CD4-positive, alpha-beta T cell treated with Interleukin-6 at 100 ng/mL for 8 hours (primary cell): ENCODE data around the gene EHMT1.

Source experiments
- DNase-seq: peaks from one replicate; pipeline ENCODE4 v3.0.0-alpha.2; 2020; ENCODE audit warnings: mixed read lengths, low spot score

The EHMT1 gene

DNA sequence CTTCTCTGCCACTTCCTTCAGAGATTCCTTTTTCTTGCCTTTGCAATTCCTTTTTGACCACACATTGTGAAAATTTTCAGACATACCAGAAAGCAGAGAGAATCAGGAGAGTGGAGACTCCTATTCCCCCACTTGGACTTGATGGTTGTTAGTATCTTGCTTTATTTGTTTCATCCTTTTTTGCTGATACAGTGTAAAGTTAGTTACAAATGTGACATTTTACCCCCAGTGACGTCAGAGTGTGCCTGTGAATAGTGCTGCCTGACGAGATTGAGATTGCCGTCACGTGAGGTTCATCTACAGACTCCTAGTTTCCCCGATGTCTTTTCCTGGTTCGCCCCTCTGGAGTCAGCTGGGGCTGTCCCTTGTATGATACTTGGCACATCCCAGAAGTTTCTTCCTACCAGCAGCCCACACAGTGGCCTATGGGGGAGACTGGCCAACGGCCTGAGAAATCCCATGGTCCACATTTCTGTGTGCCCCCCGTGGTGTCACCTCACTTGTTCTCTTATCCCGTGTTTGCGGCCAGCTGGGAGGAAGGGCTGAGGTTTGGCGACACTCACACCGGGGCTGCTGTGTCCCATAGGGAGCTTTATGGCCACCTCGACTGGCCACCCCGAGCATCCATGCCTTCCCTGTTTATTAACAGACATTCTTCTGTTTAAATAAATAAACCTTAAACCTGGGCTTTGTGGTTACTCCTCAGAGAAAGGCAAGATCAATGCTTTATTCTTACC, 210.6 kb downstream of the EHMT1 start:
- no peak for DNase-seq

DNA sequence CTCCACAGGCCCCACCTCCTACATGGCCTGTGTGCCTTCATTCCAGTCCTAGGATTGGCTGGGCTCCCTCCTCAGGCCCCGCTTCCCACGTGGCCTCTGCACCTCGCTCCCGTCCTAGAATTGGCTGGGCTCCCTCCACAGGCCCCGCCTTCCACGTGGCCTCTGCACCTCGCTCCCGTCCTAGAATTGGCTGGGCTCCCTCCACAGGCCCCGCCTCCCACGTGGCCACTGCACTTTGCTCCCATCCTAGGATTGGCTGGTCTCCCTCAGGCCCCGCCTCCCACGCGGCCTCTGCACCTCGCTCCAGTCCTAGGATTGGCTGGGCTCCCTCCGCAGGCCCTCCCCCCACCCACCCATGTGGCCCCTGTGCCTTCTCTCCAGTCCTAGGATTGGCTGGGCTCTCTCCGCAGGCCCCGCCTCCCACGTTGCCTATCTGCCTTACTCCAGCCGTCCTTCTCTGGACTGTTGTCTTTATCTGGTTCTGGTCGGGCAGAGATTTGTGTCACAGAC, 213.4 kb downstream of the EHMT1 start:
- no peak for DNase-seq

DNA sequence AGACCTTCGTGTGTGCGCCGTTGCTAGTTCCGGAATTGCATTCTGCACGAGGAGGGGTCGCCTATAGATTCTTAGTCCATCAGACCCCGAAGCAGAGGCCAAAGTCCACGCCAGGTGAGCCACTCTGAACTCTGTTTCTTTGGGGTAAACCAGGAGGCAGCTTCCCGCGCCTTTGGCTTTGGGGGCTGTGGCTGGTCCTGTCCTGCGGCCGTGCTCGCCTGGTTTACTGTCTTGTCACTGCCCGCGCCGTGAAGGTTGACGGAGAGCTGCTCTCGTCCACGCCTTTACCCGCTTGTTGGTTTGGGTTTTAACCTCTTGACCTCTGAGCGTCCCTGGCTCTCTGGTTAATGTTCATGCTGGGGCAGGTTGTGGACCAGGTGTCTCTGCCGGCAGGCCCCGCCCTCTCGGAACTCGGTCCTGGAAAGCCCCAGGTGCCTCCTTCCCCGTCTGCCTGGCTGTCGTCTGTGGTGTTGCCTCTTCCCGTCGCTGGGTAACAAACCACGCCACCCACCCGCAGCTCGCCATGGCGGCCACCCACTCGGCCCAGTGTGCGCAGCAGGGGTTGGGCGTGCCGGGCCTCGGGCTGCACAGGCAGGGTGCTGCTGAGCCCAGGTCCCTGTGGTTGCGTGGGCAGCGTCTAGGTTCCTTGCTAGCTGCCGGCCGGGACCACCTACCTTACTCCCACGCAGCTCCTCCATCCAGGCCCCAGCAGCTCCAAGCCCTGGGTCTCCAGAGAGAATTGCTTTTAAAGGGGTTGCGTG, 214.2 kb downstream of the EHMT1 start:
- DNase-seq, result no peak

DNA sequence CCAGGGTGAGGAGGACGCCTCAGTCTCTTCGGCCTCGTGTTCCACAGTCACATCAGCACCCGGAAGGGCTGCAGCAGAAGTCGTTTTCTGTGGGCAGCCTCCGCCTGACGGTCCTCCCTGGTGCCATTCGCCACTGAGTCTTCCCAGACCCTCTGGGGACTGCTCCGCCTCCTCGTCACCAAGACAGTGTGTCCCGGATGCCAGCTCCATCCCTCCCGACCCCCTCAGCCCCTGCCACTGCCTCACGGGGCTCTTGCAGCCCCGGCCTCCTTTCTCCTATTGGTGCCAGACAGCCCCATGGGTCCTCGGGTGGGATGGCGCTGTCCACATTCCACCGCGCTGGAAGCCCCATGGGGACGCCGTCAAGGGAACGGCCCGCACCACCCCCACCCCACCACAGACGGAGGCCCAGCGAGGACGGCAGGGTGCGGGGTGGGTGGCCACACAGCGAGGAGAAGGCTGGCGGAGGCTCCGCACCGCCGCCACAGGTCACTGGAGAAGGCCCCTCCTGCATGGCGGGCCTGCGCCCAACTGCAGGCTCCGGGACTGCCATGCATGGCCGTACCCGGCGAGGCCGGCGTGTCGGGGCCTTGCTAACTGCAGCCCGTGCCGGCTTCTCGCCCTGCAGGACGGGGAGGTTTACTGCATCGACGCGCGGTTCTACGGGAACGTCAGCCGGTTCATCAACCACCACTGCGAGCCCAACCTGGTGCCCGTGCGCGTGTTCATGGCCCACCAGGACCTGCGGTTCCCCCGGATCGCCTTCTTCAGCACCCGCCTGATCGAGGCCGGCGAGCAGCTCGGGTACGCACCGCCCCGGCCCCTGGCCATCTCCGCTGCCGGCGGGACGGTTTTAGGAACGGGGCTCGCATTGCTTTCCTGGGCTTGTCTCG, 215.2 kb downstream of the EHMT1 start:
- DNase-seq, result no peak

DNA sequence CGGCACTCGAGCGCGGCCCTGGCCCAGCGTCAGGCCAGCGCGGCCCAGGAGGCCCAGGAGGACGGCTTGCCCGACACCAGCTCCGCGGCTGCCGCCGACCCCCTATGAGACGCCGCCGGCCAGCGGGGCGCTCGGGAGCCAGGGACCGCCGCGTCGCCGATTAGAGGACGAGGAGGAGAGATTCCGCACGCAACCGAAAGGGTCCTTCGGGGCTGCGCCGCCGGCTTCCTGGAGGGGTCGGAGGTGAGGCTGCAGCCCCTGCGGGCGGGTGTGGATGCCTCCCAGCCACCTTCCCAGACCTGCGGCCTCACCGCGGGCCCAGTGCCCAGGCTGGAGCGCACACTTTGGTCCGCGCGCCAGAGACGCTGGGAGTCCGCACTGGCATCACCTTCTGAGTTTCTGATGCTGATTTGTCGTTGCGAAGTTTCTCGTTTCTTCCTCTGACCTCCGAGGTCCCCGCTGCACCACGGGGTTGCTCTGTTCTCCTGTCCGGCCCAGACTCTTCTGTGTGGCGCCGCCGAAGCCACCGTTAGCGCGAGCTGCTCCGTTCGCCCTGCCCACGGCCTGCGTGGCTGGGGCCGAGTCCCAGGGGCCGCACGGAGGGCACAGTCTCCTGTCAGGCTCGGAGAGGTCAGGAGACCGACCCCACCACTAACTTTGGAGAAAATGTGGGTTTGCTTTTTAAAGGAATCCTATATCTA, 216.2 kb downstream of the EHMT1 start:
- DNase-seq, result no peak

DNA sequence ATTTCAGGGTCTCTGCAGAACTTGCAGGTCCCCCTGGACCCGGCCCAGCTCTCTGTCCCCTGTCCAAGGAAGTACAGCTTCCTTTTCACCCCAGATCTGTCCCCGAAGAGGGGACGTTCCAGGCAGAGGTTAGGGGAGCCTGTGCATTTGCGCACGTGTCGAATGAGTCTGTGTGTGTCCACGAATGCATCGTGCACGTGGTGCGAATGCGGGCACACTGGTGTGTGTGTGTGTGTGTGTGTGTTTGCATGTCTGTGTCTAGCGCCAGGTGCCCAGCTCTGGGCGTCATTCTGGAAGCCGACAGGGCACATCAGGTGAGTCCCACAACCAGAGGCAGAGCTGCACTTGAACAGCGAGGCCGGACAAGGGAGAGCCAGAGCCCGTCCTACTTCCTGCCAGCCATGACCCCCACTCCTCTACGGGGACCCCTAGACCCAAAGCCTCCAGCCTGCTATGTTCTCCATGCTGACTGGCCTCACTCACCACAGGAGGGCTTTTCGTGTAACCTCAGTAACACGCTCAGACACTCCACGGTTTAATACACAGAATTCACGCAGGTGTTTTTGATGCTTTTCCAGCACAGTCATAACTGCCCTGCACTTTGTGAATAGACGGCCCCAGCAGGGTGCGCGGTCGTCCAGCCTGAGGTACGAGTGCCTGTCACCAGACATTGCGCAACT, 217.5 kb downstream of the EHMT1 start:
- DNase-seq, result no peak

DNA sequence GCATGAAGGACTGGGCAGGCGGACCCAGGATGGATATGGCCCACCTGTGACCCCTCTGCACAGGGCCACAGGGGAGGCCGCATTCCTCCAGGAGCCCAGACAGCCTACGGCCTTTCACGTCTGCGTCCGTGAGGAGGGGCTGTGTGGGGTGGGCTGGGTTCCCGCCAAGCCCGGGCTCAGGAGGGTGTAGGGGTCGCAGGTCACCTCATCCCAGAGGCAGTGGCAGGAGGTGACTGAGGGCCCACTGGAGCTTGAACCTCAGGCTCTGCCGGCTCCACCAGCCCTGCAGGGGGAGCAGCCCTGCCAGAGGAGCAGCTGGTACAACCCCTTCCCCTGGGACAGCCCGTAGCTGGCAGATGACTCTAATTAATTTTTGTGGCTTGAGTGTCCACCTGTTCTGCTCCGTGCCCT, 218.0 kb downstream of the EHMT1 start:
- DNase-seq, result no peak

DNA sequence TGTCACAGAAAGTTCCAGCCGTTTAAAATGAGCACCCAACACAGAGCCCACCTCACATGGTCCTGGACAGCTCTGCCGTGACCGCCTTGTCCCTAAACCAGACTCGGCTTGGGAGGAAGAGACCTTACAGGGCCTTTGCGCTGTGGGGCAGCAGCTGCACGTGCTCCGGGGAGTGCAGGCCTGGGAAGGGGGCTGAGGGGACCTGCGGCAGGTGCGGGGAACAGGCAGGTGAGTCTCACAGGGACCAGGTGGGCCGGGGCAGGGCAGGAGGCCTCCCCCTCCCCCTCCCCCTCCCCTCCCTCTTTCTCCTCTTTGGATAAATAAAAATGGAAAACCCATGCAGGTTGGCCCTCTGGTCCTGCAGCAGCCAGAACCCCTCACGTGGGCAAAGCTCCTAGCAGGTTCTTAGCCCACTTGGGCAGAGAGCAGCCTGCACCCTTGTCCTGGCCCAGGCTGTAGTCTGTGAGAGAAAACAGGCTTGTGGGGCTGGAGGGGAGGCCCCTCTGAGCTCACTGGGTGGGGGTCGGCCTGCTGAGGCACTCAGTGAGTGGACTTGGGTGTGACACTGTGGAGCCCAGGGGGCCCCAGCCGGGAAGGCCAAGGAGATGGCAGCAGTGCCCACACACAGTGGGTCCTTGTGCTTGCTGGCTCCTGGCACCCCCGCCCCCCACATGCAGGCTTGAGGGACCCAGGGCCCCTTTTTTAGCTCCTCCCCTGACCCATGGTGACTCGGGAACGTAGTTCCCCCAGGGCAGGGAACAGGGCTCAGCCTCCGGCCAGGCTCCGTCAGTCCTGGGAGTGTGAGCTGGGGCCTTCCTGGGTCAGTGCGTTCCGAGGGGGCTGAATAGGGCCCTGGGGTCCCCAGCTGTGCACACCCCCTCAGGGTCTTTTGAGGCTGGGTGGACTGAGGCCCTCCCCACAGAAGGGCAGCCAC, 218.8 kb downstream of the EHMT1 start:
- DNase-seq, result no peak

DNA sequence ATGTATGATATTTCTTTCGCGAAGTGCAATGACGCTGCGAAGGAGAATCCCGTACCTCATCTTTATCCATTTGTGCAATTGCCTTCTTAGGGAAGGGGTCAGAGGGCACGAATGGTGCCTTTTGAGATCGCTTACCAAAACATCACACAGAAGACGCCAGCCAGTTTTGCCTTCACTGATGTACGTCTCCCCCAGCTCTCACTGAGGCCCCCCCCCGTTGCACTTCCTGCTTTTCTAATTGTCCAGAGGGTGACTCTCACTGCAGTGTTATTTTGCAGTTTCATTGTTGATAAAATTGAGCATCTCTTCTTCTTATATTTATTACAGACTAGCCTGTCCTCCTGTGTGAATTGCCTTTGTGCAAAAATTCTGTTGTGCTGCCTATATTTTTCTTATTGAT, 219.8 kb downstream of the EHMT1 start:
- no peak for DNase-seq

DNA sequence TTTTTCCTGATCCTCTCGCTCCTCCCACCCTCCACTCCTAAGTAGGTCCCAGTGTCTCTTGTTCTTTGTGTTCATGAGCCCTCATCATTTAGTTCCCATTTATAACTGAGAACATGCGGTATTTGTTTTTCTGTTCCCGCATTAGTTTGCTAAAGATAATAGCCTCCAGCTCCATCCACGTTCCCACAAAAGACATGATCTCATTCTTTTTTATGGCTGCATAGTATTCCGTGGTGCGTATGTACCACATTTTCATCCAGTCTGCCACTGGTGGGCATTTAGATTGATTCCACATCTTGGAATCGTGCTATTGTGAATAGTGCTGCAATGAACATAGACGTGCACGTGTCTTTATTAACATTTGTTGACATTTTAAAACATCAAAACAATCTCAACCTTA, 224.6 kb downstream of the EHMT1 start:
- DNase-seq, result no peak

DNA sequence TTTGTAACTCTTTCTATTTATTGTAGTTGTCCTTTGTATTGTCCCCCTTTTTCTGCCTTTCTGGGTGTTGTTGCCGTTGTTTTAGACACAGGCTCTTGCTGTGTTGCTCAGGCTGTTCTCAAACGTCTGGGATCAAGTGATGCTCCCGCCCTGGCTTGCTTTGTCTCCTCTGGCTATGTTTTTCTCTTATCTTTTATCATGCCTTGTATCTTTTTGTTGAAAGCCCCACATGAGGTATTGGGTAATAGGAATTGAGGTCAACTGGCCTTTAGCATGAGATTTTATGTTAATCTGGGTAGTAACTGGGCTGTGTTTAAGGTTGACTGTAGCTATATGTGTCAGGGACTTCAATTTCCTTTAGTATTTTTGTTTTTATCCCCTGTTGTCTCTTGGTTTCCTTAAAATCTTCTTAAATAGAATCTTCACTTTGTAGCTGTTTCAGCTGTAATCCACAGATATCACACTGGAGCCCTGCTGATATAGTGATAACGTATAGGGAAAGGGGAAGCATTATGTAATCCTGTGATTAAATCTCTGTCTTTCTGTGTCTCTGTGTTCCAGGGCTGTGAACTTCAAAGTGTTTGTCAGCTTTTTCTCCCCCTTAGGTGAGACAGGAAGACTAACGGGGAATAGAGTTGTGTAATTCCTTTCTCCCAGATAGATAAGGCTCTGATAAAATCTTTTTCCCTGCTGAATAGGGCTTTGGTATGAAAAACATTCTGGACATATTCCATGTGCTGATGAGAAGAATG, 232.9 kb downstream of the EHMT1 start:
- no peak for DNase-seq

DNA sequence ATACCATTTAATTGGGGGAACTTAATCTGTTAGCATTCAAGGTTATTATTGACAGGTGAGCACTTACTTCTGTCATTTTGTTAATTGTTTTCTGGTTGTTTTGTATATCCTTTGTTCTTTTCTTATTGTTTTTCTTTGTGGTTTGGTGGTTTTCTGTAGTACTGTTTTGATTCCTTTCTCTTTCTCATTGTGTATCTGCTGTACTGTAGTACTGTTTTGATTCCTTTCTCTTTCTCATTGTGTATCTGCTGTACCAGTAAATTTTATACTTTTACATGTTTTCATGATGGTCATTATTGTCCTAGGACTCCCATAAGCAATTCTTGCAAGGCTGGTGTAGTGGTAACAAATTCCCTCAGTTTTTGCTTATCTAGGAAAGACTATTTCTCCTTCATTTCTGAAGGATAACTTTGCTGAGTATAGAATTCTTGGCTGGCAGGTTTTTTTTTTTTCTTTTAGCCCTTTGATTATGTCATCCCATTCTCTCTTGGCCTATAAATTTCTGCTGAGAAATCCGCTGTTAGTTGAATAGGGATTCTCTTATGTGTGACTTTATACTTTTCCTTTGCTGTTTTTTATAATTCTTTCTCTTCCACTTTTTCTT, 234.7 kb downstream of the EHMT1 start:
- no peak for DNase-seq

DNA sequence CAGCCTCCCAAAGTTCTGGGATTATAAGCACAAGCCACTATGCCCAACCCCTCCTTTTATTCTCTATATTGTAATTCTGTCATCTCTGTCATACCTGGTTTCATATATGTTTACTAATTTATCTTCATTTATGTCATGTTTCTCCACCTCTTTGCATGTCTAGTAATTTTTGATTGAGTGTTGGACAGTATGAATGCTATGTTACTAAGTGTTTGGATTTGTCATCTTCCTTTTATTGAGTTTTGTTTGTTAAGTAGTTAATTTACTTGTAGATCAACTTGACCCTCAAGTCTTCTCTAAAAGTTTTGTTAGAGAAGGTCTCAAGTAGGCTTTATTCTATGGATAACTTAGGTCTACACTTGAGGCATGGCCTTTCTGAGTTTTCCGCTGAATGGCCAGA, 241.6 kb downstream of the EHMT1 start:
- DNase-seq, result no peak

DNA sequence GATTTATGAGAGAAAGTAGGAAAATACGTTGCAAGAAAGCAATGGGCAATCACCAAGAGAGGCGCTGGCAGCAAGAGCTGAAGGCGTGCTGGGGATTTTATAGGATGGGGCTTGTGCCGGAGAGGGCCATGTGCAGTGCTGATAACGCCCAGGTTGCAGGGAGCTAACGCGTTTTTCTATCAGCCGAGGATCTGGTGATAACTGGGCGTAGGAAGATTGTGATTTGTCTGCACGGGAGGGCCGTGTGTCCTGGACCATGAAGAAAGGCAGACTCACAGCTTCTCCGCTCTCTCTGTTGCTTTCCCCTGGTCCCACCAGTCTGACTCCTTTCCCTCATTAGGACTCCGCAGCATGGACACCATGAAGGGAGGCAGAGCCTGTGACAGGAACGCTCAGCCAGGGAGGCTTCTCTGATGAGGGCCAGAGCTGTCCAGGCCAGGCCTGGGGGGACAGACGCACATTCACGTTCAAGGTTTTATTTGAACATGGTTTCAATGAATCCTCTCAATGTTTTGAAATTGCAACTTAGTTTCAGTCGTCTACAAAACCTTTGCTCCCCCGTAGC, 246.9 kb downstream of the EHMT1 start:
- DNase-seq, result no peak

DNA sequence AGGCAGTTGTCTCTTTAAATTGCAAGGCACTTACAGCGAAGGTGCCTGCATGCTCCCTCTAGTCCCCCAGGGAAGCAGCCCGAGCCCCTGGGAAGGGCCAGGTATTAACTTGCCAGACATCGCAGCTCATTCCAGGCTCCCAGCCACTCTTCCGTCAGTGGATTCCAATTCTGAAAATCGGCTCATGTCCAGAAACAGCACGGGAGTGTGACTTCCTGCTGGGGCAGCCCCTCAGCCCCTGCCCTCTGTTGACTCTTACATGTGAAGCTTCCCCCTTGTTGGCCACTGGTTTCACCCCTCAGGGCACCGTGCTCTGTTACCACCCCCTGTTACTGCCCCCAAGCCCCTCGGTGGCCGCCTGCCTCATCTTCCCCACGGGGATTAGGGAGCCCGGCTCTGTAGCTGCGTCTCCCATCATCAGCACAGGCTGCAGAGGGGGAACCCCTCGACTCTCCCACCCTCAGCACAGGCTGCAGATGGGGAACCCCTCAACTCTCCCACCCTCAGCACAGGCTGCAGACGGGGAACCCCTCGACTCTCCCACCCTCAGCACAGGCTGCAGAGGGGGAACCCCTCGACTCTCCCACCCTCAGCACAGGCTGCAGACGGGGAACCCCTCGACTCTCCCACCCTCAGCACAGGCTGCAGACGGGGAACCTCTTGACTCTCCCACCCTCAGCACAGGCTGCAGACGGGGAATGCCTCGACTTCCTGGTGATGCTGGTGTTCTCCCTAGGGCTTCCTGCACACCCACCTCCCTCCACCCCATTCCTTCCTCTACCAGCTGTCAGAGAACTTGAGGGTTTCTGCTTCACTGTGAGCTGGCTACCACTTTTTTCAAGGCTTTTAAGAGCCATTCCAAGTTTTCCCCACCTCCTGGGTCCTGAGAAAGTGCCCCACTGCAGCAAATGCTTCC, 247.7 kb downstream of the EHMT1 start:
- DNase-seq, result no peak

DNA sequence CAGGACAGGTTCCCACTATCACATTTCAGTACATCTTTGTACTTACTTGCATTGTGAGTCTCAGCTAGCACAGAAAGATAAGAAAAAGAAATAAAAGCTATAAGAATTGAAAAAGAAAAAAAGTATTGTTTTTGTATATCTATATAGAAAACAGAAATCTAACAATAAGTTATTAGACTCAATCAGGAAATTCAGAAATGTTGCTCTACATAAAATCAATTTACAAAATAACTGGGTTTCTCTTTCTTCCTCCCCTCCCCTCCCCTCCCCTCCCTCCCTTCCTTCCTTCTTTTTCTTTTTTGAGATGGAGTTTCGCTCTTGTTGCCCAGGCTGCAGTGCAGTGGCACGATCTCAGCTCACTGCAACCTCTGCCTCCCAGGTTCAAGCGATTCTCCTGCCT, 251.6 kb downstream of the EHMT1 start:
- DNase-seq, result no peak

DNA sequence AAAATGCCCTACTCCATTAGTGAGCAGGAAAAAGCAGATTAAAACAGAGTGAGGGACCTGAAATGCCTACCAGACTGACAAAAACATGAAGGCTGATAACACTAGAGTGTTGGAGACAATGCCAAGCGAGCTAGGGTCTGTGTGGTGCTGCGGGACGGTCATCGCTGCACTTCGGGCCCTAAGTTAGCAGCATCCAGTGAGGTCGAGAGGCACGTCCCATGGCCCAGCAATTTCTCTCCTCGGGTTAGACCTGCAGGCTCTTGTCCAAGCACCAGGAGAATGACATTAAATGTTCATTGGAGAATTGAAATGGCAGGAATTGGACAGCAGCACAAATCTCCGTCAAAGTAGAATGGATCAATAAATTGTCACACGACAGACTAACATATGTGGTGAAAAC, 253.5 kb downstream of the EHMT1 start:
- no peak for DNase-seq

DNA sequence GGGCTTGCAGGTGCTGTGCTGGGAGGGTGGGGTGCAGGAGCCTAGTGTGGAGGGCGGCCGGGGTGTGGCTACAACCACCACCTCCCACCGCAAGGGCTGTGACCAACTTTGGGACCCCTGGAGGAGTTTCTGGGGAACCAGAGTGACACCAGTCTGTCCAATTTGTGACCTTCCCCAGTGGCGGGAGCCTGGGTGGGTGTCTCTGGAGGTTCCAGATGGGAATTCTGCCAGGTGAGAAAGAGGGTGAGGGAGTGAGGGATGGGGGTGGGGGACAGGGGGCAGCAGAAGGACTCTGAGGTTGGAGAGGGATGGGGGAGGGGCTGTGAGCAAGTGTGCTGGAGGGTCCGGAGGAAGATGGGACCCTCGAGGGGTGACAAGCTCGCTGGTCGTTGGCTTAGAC, 254.6 kb downstream of the EHMT1 start:
- DNase-seq, result no peak
